Non-pigmented ciliary epithelial cell (primary cell): ENCODE data around the gene IL1RAPL1.

Experiments used
- DNase-seq: peaks from one replicate; pipeline ENCODE4 v3.0.0-alpha.2; 2010; ENCODE audit warnings: low read depth

The IL1RAPL1 gene

DNA sequence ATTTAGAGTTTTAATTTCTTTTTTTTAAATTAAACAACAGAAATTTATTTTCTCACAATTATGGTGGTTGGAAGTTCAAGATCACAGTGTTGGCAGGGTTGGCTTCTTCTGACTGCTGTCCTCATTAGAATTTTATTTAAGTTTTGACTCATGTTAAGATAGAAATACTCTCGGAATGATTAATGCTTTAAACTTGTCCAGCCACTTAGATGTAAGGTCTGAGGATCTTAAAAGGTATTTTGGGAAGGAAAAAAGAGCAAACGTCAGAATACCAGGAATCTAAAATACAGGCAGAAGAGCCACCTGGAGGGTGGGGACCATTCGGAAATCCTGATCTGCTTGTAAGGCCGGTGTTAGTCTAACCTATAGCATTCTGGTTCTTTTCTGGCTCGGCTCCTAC lies 1205.1 kb downstream of the IL1RAPL1 start:
- no peak for DNase-seq

DNA sequence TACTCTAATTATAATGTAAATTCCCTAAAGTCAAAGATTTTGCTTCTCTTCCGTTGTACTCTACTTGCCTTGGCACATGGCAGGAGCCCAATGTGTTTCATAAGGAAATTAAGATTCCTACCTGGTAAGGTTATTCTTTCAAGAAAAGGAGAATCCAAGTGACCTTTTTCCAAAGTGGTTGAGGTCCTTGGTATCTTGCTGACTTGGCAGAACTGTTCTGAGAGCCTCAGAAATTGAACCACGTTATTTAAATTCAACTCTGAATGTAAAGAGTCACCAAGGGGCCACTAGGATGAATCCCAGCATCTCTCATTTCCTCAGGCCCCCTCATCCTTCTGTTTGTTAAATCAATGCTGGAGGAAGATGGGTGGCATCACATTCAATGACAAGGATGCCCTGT lies 1209.9 kb downstream of the IL1RAPL1 start:
- no peak for DNase-seq

DNA sequence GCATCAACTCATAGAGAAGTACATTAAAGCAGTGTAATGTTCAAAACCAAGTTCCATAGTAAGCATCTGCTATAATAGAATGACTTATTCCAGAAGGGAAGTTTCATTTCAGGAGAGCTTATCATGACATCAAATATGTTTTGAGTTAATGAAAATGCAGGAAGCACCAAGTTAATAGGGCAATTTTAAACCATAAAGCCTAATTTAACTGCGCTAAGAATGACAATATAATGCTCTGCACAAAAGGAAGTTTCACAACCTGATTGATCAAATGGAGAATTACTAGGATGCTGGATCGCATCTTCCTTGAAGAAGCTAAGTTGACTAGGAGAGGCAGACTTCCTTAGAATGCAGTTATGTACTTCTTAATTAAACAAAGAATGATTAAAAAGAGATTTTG lies 1211.2 kb downstream of the IL1RAPL1 start:
- DNase-seq, result no peak

DNA sequence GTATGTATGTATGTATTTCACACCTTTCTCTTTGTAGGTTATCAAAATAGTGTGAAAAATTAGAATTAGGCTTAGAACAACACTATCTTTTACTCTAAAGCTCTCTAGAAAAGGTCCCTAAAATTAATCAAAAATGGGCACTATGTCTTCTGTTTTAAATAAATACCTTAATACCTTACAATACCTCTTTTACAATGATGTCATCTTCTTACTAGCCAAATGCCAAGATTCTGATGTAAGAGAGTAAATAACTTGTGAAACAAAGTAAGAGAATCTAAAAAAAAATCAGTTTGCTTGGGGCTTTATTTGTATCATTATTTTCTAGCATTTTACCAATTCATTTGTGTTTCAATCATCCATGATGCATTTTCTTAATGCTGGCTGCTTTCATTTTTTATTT lies 1225.9 kb downstream of the IL1RAPL1 start:
- DNase-seq, result no peak

DNA sequence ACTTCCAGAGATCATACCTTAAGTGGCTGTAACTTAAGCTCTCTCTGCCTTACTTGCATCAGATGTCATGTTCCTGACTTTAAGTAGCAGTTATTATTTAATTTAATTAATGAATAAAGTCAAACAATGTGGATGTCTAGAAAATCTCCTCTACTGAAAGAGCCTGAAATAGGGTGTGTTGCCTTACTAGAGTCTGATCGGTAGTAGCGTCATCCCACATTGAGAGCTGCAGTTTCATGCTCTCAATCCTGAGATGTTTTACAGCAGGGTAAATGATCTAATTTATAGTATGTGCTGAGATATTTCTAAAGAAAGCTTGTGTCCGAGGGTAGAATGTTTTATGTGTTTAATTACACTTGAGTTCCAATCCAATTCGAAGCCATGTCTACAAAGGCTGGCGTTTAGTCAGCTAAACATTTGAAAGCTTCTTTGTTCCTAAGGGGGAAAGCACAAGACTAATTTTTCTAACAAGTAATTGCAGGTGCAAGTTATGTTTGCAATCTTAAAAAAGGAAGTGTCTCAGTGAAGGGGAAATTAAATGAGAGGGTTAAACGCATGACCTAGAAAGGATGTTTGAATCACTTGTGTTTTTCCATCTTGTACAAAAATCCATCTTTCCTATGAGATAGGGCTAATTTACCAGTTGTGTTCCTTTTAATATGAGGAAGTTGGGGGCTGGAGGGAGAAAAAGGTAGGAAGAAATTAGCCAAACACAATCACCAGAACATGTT lies 1237.1 kb downstream of the IL1RAPL1 start:
- no peak for DNase-seq

DNA sequence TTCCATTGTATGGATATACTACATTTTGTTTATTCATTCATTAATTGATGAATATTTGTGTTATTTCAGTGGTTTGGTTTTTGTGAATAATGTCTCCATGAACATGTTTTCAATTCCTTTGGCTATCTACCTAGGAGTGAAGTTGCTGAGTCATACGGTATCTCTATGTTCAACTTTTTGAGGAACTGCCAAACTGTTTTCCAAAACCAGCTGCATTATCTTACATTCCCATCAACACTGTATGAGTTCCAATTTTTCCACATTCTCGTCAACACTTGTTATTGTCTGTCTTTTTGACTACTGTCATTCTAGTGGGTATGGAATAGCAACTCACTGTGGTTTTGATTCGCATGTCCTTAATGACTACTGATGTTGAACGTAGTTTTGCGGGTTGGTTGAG lies 1239.5 kb downstream of the IL1RAPL1 start:
- DNase-seq, result peak; percentile 14

DNA sequence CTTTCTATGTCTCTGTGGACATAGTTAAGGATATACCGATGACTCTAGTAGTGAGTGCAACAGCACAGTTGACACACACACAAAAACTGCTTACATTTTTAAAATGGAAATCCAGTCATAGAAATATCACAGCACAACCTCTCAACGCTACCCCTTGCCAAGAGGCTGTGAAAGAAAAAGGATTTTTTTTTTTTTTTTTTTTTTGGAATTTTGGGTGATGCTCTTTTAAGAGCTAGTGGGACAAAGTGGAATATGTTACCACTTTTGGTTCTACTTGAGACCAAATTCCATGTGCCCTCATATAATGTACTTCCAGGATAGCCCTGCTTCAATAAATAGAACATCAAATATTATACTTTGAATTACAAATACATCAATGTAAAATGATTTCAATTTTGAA lies 1247.1 kb downstream of the IL1RAPL1 start:
- DNase-seq, result no peak

DNA sequence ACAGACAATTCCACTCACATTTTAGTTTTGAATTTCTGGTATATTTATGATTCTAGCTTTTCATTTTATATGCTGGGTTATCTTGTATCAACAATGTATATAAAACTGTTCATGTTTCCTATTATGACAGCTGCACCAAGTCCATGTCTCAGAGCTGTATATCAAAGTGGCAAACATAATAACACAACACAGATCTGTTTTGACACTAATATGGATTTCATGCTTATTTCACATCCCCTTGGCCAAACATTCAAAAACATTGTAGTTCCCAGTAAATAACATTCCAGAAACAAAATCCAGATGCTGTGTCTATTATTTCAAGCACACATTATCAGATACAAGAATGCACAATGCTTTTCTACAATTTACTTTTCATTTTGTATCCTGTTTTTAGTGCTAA lies 1247.5 kb downstream of the IL1RAPL1 start:
- no peak for DNase-seq

DNA sequence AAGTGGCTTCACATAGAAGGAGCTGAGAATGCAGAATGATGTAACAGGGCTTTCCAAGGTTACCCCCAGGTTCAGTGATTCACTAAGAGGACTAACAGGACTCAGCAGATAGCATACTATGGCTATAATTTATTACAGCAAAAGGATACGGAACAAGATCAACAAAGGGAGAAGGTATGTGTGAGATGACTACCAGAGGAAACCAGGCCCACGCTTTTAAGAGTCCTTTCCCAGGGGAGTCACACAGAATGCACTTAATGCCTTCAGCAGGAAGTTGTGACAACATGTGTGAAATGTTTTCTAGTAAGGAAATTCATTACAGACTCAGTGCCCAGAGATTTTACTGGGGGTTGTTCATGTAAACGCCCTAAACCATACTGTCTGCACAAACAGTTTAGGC lies 1254.5 kb downstream of the IL1RAPL1 start:
- DNase-seq, result no peak

DNA sequence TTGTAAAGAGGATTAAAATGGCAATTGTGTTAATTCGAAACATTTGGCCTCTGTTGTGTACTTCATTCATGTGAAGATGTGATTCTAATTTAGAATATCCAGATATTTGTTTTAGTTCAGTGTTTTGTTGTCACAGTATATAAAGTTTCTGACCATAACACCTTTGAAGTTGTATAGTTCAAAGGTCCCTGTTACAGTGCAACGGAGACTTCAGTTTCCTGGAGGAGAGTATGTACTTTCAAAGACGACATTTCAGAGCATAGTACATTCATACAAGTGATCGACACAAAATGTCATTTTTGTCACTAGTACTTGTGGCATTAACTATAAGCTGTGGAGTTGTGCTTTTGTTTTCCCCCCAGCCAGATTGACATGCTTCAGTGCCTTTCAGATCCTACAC lies 1255.3 kb downstream of the IL1RAPL1 start:
- no peak for DNase-seq

DNA sequence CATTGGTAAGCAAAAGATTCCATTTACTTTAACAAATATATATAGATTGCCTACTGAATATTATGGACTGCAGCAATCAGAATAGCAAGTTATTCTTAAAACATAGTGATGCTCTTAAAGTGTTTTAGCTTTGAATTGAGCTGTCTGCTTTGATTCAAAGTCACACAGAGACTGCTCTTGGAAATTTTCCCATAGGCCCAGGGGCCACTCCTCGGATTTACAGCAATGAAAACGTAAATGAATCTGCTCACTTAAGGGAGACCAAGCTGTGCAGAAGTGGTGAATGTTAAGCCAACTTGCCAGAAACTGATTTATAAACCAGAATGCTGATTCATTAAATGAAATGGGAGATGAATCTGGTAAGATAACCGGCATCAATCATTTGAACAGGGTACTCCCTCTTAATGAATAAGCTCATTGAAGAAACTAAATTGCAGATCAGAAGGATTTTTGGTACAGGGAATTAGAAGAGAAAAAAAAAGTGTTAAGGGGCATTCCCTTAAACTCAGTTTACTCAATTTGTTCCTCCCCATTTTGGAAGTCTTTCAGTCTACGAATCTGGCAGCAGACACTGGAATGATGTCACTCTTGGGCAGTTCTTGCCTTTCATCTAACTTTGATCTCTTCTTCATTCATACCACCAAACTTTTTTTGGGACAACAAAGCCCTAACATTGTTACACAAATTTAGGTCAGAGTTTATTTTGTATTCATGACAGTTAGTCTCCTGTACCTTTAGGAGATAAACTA lies 1264.8 kb downstream of the IL1RAPL1 start:
- DNase-seq, result no peak

DNA sequence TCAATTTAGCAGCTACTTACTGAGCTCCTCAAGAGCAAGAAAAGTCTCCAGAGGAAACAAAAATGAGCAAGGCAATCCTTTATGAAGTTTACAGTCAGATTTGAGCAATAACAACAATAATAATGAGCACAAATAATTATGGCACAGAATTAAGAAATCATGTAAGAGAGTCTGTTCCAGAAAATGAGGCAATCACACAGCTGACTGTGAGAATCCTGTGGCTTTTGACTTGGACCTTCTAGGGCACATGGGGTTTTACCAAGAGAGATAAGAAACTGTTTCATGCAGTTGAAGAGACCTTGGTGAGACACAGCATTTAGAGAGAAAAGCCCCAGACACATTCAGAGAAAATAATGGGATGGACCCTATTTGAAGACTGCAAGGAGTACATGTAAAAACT lies 1265.5 kb downstream of the IL1RAPL1 start:
- DNase-seq, result no peak

DNA sequence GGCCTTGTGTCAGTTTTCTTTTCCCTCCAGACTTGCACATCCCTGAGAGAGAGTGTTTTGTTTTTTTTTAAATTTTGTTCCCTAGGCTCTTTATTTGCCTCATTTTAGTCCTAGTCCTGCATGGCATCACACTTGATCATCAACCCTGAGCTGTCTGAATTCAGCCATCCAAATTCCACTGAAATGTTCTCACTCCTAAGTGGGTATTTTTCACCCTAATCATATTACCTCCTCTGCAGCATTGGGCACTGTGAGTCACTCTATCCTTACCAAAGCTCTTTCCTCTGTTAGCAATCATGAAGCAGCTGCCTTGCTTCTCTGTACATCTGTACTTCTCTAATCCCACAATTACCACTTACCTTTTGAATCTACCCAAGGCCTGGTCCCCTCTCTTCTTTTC lies 1271.5 kb downstream of the IL1RAPL1 start:
- no peak for DNase-seq

DNA sequence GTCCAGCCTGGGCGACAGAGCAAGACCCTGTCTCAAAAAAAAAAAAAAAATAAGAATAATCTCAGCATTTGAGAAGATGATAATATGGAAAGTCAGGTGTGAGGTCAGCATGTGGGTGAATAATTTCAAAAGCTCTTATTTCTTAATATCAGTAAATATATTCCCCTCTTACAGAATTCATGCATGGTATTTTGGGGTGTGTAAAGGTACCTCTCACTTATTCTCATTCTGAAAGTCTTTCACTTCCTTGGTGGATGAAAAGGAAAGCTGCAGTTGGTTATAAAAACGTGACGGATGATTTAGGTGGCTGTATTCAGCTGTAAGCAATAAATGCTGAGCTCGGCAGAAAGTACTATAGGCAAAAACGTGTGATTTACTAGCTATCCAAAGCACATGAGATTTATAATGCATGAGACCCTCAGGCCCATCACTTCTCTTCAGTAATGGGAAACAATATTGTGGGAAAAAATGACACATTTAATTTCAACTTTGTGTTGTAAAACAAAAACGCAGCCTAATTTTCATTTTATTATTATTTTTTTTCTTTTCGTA lies 1275.0 kb downstream of the IL1RAPL1 start:
- DNase-seq, result no peak

DNA sequence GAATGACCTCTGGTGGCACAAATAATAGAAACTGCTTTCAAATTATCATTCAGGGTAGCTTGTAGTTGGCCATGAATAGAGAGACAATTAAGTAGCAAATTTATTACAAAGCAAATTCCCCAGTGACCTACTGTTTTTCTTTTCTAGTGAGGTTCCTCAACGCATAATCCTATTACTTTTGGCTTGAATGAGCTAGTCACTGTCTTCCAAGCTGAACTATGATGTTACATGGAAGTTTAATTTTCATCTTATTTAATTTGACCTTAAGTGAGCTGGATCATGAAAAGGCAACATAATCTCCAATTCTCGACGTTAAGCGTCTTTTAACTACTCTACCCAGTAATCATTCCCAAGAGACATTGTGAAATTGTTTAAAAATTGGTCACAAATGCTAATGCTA lies 1280.7 kb downstream of the IL1RAPL1 start:
- no peak for DNase-seq

DNA sequence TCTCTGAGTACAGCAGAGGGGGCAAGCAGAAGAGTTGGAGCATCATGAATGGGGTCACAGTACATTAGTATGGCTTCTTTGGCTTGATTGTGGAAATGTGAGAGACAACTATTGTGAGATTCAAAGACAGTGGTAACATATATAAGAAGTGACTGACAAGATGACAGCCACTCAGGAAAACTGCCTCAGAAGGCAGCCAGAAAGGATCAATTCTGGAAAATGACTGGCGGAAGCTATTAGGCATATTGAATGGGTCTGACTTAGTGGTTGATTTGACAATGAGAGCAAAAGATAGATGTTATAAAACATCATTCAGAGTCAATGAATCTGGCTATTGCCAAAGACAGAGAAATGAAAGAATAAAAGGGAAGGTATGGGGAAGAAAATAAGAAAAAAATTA lies 1282.6 kb downstream of the IL1RAPL1 start:
- DNase-seq, result no peak

DNA sequence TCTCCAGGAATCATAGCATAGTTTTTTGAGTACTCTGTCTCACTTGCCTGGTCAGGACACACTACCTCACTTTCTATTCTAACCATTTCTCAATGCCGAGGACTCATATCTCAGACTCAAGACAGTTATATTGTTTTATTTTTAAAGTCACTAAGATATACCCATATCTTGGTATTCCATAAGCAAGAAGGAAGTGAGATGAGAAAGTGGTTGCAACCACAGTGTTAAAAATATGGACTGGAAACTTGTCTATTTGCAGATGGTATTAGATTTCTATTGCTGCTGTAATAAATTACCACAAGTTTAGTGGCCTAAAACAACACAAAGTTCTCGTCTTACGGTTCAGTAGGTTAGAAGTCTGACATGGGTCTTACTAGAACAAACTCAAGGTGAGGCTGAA lies 1283.4 kb downstream of the IL1RAPL1 start:
- no peak for DNase-seq

DNA sequence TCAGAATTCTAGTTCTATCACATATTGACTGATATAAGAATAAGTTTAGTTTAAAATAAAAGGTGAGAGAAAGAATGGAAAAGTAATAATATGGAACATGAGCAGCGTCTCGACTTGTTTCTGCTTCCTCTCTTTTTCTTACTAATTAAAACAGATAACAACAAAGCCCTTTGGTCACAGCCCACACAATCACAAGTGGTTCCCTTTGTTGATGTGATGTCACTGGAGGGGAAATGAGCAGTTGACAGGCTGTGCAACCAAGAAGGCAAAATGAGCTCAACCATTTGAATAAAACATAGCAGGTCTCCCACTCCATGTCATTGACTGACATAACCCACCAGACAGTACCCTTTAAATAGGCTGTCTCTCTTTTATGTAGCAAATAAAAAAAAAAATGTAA lies 1285.6 kb downstream of the IL1RAPL1 start:
- DNase-seq, result no peak

DNA sequence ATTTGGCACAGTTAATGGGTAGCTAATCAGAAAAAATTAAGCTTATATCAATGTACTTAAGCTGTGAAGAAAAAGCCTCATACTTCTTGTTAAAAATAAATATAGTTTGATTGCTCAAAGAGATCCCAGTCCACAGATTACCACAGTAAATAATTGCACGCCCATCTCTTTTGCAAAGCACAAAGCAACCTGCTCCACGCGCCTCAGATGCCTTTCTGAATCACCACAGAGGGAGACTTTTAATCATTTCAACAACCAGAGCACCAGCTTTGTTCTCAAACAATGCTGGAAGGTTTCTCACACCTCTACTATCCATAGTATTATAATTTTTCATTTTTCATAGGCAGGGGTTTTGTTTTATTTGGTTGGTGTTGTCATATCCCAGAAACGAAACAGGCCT lies 1289.5 kb downstream of the IL1RAPL1 start:
- DNase-seq, result no peak

DNA sequence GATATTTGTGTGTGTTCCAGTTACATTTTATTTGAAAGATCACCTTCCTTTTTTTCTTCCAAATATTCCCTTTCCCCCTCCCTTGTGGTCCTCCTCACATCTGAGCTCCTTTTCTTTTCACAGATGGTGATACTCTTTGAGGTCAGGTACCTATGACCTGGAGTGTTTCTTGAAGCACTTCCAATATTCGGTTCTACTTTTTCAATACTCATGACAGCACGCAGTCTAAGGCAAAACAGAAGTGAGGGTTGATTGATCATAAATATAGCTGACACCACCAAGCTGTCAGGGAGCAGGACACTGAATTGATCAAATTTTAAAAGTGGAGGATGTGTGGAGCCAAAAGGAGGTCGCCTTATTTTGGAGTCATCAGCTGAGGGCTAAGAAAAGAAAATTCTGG lies 1293.7 kb downstream of the IL1RAPL1 start:
- no peak for DNase-seq

DNA sequence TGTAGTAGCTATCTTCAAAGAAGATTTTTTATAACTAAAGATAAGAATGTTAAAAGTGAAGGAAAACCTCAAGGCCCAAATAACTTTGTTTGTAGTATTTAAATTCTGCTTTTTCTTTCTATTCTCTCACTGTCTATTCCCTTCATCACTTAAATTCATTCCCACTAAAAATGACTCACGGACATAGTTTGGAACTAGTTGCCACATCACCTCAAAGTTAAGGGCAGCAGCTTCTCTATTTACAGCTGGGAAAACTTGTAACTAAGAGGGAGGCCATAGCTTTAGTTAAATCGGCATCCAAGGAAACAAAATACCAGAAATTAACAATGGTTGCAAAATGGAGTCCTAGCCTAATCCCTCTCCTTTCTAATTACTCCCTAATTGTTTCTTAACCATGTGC lies 1302.8 kb downstream of the IL1RAPL1 start:
- no peak for DNase-seq

DNA sequence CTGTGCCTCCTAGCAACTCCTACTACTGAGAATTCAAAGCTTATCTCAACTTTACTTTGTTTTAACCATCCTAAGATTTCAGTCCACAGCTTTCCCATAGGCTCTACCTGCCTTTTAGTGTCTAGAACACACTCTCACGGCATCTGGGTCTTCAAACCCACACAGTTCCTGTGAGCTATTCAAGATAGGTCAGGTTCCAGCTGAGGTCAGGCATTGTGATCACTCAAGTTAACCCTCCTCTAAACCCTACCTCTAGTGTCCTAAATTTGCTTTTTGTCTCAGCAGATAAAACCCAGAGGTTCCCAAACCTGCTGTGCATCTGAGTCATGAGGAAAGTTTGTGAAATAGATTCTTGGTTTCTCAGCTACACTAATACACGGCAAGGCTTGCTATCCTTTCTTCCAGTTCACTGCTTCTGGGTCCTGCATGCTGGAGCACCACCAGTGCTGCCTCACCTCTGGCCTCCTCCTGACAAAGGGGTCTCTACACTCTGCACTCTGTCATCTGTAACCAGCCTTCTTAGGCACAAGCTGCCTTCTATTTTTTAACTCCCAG lies 1303.5 kb downstream of the IL1RAPL1 start:
- no peak for DNase-seq

DNA sequence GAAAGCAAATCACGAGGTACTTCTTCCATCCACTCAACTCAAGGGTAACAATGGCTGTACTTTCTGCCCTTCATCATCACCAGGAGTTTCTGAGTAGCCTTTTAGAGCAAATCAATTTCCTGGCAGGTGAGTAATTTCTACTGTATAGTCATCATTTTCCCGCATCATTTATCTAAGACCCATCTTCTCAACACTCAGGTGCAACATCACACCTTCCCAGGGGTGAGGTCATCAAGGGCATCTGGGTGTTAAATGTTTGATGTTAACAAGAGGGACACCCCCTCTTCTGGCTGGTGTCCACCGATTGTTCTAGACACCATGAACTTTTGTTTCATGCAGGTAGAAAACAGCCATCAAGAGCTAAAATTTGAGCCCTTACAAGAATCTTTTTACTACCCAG lies 1314.8 kb downstream of the IL1RAPL1 start:
- no peak for DNase-seq
